GM18867 (cell line): ENCODE results near the gene LYG2.
"Not testable (repeated sequence)": the region's sequence is repeated elsewhere in the genome, so short reads cannot be mapped to it uniquely, and the experiment has no call there.

Experiments used
- ATAC-seq: cut with Tn5 transposase; IDR thresholded peaks from one replicate; pipeline ENCODE4 v1.9.1; 2021; ENCODE audit warnings: mild to moderate bottlenecking, moderate library complexity; ENCODE audit not compliant: unreplicated experiment

The LYG2 gene, protein sequence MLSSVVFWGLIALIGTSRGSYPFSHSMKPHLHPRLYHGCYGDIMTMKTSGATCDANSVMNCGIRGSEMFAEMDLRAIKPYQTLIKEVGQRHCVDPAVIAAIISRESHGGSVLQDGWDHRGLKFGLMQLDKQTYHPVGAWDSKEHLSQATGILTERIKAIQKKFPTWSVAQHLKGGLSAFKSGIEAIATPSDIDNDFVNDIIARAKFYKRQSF

DNA sequence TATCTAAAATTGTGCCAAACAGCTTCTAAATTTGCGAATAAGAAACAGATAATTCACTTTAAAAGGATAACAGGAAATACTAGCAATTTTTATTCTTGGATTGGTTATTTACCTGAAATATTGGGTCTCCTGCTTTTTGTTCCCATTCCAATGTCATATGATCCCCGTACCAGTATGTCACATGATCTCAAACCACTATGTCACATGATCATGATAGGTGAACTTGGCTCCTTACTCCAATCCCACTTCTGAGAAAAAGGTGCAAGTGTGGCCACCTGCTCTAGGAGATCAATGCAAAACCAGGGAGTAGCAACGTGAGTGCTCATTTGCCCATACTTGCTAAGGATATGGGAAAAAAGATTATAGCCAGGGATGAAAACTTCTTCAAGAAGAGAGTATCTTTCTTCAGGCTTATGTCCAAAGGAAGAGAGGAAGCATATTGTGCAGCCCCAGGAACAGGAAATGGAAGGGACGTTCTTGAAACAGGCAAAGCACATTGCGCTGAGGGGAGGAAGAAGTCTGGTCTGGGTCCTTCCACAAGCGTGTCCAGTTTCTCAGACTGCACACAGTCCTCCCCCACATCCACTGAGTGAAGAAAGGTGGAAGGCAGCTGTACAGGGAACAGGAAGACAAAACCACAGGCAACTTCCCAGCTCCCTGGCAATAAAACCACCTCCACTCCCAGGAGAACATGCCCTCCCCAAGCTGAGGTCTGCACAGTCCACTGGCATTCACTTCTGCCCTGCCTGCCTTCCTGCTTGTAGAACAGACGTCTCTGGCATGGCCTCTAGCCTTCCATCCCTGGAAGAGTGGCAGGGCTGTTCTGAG lies at the start of gene LYG2:
TSS of gene LYG2 (minus strand) at position 176 of the 828 bp plus-strand sequence. CDS start 1,406 bp downstream, outside the sequence.
- ATAC-seq = no peak

DNA sequence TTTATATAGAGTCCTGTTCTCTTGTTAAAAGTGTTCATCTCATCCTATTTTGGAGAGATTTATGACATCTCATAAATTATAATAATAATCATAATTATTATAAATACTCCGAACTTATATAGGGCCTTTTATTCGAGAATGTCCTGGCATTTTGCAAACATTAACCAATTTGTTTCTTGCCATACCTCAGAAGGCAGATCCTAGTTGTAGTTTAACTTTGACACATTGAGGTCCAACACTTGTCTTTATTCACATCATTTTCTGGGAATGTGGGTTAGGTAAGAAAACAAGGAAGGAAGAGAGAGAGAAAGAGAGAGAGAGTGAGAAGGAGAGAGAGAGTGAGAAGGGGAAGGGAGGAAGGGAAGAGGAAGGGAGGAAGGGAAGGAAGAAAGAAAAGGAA lies 45.6 kb upstream of the LYG2 start, which contains the start of gene LYG1:
TSS of gene LYG1 (minus strand) at position 101 of the 400 bp plus-strand sequence. CDS start 5,527 bp downstream, outside the sequence.
- ATAC-seq = not testable (repeated sequence)

DNA sequence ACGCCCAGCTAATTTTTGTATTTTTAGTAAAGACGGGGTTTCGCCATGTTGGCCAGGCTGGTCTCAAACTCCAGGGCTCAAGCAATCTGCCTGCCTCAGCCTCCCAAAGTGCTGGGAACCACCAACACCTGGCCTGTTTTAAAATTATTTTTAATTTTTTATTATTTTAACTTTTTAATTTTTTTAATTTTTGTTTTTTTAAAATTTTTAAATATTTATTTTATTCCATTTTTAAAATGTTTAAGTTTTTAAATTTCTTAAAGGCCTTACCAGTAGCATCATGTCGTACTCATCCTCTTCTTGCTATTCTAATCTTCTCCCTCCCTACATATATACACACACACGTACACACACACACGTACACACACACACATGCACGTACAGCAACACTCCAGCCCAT lies 44.1 kb upstream of the LYG2 start:
- no peak for ATAC-seq

DNA sequence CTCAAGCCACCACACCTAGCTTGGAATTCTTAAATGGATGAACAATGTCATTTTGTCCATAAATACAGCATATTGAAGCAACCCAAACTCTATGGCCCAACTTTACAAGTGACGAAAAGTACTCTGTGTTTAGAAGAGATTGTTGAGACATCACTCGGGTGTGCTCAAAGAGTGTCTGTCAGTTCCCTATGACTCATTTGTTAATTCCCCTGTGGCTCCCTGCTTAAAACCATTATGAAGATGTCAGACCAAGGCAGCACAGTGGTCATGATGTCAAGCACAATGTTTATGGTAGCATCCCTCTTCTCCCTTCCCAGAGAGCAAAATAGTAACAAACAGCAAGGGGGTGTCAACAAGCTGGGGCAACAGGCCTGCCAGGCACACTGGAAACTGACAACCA lies 42.5 kb upstream of the LYG2 start:
- no peak for ATAC-seq

DNA sequence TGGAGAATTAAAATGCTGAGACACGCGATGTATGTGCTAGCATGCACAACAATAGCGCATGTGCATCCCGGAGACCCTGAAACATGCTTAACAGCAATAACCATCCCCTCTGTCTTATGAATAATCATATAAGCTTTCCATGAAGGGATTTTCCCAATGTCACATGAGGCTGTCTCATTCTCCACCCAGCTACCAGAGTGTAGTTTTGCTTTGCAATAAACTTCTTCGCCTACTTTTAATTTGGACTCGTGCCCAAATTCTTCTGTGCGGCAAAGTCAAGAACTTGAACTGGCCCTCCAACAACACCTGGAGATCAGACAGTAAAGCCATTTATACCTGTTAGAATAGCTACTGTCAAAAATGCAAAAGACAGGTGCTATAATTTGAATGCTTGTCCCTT lies 30.1 kb upstream of the LYG2 start:
- ATAC-seq = no peak

DNA sequence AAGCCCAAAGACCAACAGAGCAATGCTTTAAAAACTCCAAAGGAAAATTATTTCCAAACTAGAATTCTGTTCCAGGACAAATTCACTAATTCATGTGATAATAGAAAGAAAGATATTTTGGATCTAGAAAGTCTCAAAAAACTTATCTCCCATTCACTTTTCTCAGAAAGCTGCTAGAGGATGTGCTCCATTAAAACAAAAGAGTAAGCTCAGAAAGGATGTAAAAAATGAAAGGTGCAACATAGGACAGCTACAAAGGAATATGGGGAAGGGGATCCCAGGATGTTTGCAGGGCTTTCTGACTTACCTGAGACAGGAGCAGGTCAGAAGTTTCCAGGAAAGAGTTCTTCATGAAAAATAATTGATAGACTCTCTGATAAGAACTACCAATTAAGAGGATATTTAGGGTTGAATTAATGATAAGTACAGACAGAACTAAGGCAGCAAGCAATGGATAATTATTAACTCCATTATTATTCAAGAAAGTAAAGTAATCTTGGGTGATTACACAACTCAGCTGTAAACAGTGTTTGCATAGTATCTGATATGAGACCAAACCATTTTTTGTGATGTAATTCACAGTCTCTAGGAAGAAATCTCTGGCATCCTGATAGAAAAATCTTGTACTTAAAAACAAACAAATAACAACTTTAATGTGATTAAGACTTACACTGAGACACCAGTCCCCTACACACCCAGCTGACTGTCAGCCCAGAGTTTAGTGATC lies 24.7 kb upstream of the LYG2 start:
- no peak for ATAC-seq

DNA sequence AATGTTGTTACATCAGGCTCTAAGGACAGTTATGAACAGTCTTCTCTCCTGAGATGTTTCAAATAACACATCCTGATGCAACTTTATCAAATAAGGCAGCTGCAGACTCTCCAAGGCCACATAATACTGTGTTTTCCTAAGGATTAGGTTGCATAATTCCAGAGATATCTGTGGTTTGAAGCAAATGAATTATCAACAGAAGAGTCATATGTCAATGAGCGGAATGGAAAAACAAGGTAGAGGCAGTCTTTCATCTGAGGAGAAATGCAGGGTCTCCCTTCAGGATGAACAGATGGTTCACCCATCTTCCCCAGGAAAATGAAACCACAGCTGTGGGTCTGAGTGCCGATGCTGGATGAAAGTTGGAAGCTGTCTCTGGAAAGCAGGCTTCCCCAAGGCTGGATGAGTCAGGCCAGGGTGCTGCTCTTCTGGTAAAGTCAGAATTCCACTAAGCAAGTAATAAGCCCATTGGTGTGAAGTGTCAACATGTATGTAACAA lies 23.4 kb upstream of the LYG2 start:
- no peak for ATAC-seq

DNA sequence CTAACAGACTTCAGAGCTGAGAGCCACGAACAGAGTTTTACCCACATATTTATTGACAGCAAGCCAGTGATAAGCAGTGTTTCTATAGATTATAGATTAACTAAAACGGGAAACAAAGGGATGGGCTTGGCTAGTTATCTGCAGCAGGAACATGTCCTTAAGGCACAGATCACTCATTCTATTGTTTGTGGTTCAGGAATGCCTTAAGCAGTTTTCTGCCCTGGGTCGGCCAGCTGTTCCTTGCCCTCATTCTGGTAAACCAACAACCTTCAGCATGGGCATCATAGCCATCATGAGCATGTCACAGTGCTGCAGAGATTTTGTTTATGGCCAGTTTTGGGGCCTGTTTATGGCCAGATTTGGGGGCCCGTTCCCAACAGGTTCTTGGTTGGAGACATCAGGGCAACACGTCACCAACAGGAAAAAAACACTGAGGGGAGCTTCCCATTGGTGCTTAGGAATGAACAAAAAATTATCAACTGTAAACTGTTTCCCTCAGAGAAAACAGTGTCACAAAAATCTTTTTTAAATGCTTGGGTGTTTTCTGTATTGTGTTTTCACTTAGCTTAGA lies 22.8 kb upstream of the LYG2 start:
- not testable (repeated sequence) for ATAC-seq

DNA sequence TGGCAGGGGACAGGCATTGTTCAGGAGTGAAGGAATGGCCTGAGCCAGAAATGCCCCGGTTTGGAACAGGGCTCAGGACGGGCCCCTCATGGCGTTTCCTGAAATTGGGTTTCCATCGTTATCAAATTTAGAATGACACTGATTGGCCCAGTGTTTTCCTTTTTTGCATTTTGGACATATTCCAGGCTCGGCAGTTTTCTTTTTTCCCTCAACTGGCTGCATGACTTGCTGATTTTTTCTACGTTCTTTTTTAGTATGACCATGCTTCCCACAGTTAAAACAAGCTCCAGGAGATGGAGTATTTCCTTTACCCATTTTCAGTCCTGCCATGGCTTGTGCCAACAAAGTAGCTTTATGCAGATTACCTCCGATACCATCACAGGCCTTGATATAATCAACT lies 20.4 kb upstream of the LYG2 start:
- no peak for ATAC-seq

DNA sequence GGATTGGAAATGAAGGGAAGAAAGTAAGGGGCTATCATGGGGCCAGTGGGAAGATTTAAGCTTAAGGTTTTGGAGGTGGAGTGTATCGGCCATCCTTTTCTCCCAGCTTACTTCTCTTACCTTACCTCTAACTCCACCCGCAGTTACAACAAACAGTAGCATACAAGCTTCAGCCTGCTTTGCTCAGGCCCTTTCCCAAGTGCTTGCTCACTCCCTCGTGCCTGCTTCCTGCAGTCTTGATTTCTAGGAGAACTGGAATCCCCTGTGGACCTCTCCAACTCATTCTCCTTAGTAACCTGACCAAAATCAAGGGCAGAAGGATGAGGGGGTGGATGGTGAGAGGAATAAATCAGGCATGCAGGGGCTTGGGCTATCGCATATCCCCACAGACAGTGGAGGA lies 5.8 kb upstream of the LYG2 start:
- no peak for ATAC-seq

DNA sequence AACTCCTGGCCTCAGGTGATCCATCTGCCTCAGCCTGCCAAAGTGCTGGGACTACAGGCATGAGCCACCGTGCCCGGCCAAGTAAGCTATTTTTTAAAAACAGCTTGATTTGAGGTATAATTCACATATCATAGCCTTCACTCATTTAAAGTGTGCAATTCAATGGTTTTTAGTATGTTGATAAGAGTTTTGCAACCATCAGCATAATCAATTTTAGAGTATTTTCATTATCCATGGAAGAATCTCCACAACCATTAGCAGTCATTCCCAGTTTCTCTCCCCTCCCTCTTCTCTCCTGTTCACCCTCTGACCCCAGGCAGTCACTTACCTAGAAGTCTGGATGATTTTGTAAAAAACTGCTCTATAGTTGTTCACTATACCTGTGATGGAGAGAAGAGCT lies 4.7 kb upstream of the LYG2 start:
- ATAC-seq = no peak

DNA sequence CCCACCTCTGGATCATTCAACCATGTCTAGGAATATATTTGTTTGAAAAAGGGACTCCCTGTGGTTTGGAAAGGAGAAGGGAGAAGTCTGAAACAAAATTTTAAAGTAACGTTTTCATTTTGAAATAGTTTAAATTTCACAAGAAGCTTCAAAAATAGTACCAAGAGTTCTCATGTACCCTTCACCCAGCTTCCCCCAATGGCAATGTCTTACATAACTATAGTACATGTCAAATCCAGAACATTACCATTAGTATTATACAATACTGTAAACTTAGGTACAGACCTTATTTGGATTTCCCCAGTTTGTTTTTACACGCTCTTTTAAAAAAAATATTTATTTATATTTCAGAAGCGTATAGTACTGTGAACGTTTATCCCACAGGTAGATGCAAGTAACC lies 4.0 kb upstream of the LYG2 start:
- ATAC-seq = no peak

DNA sequence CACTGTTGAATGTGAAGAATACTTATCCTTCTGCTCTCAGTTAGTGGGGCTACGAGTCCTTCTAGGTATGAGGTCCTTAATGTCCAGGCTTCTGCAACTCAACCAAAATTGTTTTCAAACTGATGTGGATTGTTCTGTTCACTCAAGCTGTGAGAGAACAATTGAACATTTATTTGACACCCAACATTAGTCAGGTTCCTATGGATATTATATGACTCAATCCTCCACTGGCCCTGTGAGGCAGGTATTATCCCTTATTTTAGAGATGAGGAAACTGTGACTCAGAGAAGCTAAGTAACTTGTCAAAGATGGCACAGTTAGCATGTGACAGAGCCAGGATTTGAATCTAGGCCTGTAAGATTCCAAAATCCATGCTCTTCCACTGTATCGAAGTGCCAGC lies 1.2 kb upstream of the LYG2 start:
- ATAC-seq = no peak

DNA sequence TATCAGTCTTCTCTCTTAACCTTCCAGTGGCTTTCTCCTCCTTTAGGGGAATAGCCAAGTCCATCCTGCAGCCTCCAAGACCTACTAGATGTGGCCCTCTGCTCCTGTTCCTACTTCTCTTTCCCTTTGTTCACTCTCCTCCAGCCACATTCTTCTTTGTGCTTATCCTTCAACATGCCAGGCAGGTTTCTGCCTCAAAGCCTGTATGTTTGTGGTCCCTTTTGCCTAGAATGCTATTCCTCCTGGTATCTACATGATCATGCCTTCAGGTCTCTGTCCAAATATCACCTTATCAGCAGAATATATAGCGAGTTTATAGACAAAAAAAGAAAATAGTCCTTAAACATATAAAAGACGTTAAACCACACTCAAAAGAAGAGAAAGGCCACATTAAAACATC lies 5.5 kb downstream of the LYG2 start:
- no peak for ATAC-seq

DNA sequence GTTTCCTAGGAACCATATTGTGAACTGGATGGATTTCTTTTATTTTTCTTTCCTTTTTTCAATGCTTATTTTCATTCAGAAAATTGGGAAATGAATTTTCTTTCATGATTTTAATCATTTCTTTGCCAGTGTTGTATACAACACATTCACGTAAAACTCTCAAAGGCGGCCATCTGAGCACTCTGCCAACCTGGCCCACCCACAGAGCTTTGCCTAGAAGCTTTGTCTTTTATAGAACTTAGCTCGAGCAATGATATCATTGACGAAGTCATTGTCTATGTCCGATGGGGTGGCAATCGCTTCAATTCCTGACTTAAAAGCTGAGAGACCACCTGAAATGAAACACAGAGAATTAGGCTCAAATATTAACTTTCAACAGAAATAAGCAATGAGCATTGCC lies 13.3 kb downstream of the LYG2 start:
- ATAC-seq = no peak

DNA sequence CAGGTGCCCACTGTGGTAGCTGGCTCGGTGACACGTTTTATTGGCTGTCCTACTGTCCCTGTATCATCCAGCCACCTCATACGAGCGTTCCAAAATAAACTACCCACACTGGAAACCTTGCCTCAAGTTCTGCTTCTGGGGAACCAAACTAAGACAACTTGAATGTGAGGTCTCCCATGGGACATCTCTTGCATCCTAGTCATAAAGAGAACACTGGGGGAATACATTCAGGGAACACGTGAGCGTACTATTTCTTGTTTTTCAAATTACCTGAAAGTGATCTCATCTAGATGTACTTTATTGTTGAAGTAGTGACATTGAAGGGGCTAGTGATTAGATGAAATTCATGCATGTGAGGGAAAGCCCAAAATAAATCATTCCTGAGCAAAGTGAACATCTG lies 15.0 kb downstream of the LYG2 start:
- no peak for ATAC-seq

DNA sequence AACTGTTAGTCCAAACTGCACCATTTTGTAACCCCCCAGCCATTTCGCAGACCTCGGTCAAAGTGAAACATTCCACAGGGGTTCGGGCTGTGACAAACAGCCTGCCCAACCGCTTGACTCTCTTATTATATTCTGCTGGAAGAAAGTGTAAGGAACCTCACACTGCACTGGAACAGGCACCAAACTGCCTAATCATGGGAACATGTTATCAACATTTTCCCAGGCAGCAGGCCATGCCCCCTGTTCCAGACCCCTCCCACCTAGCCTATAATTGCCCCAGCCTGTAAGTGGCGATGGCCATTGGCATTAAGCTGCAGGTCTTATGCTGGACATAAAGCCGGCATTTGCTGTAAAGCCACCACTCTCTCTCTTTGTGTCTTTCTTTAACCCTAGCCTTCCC lies 16.9 kb downstream of the LYG2 start:
- no peak for ATAC-seq

DNA sequence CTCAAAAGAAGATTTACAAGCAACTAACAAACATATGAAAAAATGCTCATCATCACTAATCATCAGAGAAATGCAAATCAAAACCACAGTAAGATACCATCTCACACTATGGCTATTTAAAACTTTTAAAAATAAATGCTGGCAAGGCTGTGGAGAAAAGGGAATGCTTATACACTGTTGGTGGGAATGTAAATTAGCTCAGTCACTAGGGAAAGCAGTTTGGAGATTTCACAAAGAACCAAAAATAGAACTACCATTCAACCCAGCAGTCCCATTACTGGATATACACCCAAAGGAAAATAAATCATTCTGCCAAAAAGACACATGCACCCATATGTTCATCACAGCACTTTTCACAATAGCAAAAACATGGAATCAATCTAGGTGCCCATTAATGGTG lies 22.3 kb downstream of the LYG2 start:
- not testable (repeated sequence) for ATAC-seq

DNA sequence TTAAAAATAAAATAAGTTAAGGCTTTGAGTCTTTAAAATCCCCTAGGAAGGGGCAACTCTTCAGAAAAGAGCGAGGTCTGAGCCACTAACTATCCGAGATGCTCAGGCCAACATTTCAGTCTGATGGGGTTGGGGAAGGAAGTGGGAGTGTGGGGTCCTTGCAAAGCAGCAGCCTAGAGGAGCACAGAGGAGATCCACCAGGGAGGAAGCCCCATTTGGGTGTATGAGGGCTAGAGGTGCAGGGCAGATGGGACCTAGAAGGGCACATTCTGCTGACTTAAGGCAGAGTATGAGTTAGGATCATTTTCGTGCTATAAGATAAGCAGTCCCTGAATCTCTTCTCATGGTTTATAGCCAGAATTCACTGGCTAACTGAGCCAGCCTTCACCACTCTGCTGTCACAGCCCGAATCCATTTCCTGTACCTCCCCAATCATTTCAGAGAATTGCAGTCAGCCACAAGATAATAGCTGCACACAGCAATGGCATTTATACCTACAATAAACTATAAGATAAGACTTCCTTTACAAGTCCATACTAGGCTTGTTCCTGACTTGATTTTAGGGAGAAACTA lies 37.5 kb downstream of the LYG2 start:
- no peak for ATAC-seq

DNA sequence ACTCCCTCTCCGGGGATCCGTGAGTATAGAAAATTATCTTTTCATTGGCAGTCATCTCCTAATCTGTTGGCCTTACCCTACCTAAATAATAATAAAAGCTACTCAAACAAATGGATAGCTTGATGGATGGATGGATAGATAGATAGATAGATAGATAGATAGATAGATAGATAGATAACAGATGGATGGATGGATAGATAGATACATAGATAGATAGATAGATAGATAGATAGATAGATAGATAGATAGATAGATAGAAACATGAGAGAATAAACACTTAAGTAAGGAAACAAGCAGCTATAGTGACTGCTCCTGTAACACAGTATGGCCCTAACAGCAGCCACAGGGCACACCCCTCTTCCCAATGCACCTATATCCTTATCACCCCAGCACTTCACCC lies 39.4 kb downstream of the LYG2 start:
- ATAC-seq = no peak

DNA sequence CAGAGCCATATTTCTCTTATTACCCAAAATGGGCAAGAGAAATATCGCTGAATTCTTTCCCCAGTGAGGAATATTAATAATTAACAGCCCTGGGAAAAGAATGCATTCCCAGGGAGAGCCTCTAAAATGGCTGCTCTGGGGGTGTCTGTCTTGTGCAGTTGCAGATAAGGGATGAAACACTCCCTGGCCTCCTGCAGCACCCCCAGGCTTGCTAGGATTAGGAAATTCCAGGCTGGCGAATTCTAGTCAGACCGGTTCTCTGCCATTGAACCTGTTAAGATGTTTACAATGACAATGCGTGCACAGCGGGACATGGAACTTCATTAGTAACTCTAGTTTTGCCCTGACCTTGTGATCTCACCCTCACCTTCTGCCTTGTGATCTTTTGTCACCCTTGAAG lies 50.0 kb downstream of the LYG2 start:
- no peak for ATAC-seq
